Keratinocyte (primary cell): ENCODE results near the gene WBP1L. TPM values are rescaled to one million over a fixed set of nuclear protein-coding genes. Genes with fewer than 3 reads are reported as not detected.

Experiments used
- DNase-seq: peaks from one replicate; pipeline ENCODE4 v3.0.0-alpha.2; 2011; ENCODE audit warnings: low read depth, missing footprints, low spot score
- FAIRE-seq: peaks from 2 replicates; lab custom pipeline; 2011; peaks lifted over from hg19 to GRCh38; lab: Jason Lieb, UNC
- H2AFZ ChIP-seq: 2 replicates; pipeline ENCODE4 v1.6.0; 2012; ENCODE audit warnings: low read length, control low read depth, inconsistent platforms; ENCODE audit not compliant: control insufficient read depth
- H3K27ac ChIP-seq: 2 replicates; pipeline ENCODE4 v1.5.1; 2011; ENCODE audit warnings: low read length; ENCODE audit not compliant: control insufficient read depth, insufficient read depth
- H3K27me3 ChIP-seq: 3 replicates; pipeline ENCODE4 v1.6.0; 2011; ENCODE audit warnings: low read length; ENCODE audit not compliant: control insufficient read depth, insufficient read depth; ENCODE audit errors: extremely low read depth
- H3K36me3 ChIP-seq, 2 experiments: 2 replicates in 1 of 2; 3 replicates in 1 of 2; pipeline ENCODE4 v1.5.1; 2011; ENCODE audit warnings: low read length in 2 of 2, mild to moderate bottlenecking in 1 of 2; ENCODE audit not compliant: control insufficient read depth in 2 of 2, insufficient read depth in 2 of 2; ENCODE audit errors: extremely low read depth in 1 of 2
- H3K4me1 ChIP-seq: 3 replicates; pipeline ENCODE4 v1.5.1; 2011; ENCODE audit warnings: low read length; ENCODE audit not compliant: control insufficient read depth, insufficient read depth; ENCODE audit errors: extremely low read depth
- H3K4me2 ChIP-seq: 3 replicates; pipeline ENCODE4 v1.6.0; 2011; ENCODE audit warnings: low read depth, low read length; ENCODE audit not compliant: control insufficient read depth, insufficient read depth; ENCODE audit errors: extremely low read depth
- H3K4me3 ChIP-seq, 3 experiments: fragments of 200-600 bp in 1 of 3; sonication (generic) in 1 of 3; 2 replicates in 2 of 3; 3 replicates in 1 of 3; pipeline ENCODE4 v1.5.1; 2011 to 2016; ENCODE audit warnings: low read length in 3 of 3, mild to moderate bottlenecking in 3 of 3, control low read depth in 2 of 3, inconsistent platforms in 1 of 3, low read depth in 1 of 3, mixed read lengths in 1 of 3, mixed run types in 1 of 3, moderate library complexity in 1 of 3; ENCODE audit not compliant: control insufficient read depth in 2 of 3, insufficient read depth in 2 of 3; ENCODE audit errors: extremely low read depth in 1 of 3
- H3K79me2 ChIP-seq: 2 replicates; pipeline ENCODE4 v1.6.0; 2012; ENCODE audit warnings: low read length; ENCODE audit not compliant: control insufficient read depth, insufficient read depth
- H3K9ac ChIP-seq: 3 replicates; pipeline ENCODE4 v1.6.0; 2011; ENCODE audit warnings: low read length; ENCODE audit not compliant: control insufficient read depth, insufficient read depth; ENCODE audit errors: extremely low read depth
- H3K9me1 ChIP-seq: 3 replicates; pipeline ENCODE4 v1.6.0; 2011; ENCODE audit warnings: low read length; ENCODE audit not compliant: control insufficient read depth, insufficient read depth; ENCODE audit errors: extremely low read depth
- H3K9me3 ChIP-seq: 2 replicates; pipeline ENCODE4 v1.5.1; 2012; ENCODE audit warnings: low read depth, low read length; ENCODE audit not compliant: control insufficient read depth
- H4K20me1 ChIP-seq: 3 replicates; pipeline ENCODE4 v1.6.0; 2011; ENCODE audit warnings: low read length; ENCODE audit not compliant: control insufficient read depth, insufficient read depth; ENCODE audit errors: extremely low read depth
- EZH2 ChIP-seq: IDR thresholded peaks from one replicate; pipeline ENCODE4 v1.6.1; 2012; ENCODE audit warnings: inconsistent platforms, mild to moderate bottlenecking, low read length, moderate library complexity
- dilution Hi-C: fragments of 300-500 bp; cut with MboI; formaldehyde crosslinking; loops from one replicate; pipeline ENCODE4 v1.7.0; 2020; ENCODE audit warnings: low sequenced_read_pairs; ENCODE audit not compliant: extremely low pct_ligation_motif_present
- polyA plus RNA-seq, 5 experiments: library from polyadenylated mRNA; depleted of rRNA in 3 of 5; stranded (reverse) in 3 of 5; stranded (forward) in 1 of 5; unstranded in 1 of 5; fragments of >200 nt; gene quantifications; 1 replicate in 1 of 5; 2 replicates in 3 of 5; 3 replicates in 1 of 5; pipeline versions ENCODE4 v1.2.1 to v1.2.3, GENCODE V29; 2011 to 2012; ENCODE audit warnings: missing spikeins in 2 of 5, low read depth in 1 of 5, low replicate concordance in 1 of 5
- TF ChIP-seq, protein P1 (sequence below), 3 experiments: IDR thresholded peaks in 1 of 3; conservative IDR thresholded peaks in 1 of 3; optimal IDR thresholded peaks in 1 of 3; 2 replicates in 2 of 3; 3 replicates in 1 of 3; pipeline versions ENCODE3 to v1.5.1; 2011; ENCODE audit warnings: low read length in 3 of 3, mild to moderate bottlenecking in 3 of 3, moderate library complexity in 2 of 3, control low read depth in 1 of 3, inconsistent platforms in 1 of 3; ENCODE audit not compliant: insufficient read depth in 2 of 3; ENCODE audit errors: extremely low read depth in 1 of 3

WBP1L gene
- polyA plus RNA-seq, 1 donor (not counting 4 experiments of a cell fraction or from before 2014, with no cell fraction given): 24.3 TPM

DNA sequence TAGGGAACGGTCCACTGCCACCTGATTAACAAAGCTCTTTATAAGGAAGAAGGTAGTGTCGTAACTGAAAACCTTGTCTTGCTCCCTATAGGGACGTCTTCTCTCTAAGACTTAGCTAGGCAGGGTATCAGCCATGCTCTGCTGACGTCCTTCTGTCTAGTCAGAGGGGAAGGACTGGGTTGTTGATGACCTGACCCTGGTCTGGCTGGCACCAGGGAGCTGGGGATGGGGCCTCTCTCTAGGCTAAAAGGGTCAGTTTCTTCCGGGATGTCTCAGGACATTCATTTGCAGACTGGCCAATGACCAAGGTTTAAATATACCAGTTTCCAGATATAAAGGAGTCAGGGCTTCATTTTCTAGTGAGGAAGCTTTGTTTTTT is 83.8 kb downstream of the WBP1L start:
- no peak overlapping the region for H3K4me3 ChIP-seq
- H3K9ac ChIP-seq: no peak overlapping the region
- no peak for FAIRE-seq
- no peaks in the 10 kb centered on the region for H4K20me1 ChIP-seq
- no peaks in the 10 kb centered on the region for H3K9me3 ChIP-seq
- H2AFZ ChIP-seq: no peak overlapping the region
- TF ChIP-seq, protein P1, sequence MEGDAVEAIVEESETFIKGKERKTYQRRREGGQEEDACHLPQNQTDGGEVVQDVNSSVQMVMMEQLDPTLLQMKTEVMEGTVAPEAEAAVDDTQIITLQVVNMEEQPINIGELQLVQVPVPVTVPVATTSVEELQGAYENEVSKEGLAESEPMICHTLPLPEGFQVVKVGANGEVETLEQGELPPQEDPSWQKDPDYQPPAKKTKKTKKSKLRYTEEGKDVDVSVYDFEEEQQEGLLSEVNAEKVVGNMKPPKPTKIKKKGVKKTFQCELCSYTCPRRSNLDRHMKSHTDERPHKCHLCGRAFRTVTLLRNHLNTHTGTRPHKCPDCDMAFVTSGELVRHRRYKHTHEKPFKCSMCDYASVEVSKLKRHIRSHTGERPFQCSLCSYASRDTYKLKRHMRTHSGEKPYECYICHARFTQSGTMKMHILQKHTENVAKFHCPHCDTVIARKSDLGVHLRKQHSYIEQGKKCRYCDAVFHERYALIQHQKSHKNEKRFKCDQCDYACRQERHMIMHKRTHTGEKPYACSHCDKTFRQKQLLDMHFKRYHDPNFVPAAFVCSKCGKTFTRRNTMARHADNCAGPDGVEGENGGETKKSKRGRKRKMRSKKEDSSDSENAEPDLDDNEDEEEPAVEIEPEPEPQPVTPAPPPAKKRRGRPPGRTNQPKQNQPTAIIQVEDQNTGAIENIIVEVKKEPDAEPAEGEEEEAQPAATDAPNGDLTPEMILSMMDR (optimal IDR thresholded peaks at IDR 0.05 in 1 of 3, IDR thresholded peaks at IDR 0.05 in 1 of 3, conservative IDR thresholded peaks at IDR 0.05 in 1 of 3; ENCODE audit: extremely low read depth in 1 of 3, insufficient read depth in 2 of 3, low read length in 3 of 3): no peak
- TF ChIP-seq EZH2: no peak
- no peaks in the 10 kb centered on the region for H3K79me2 ChIP-seq
- no peaks in the 10 kb centered on the region for H3K9me1 ChIP-seq
- dilution Hi-C loops: loop anchor here (25.0 kb wide), 1 partner anchor 260 kb away; no protein-coding TSS in a partner anchor
- H3K4me1 ChIP-seq: no peaks in the 10 kb centered on the region
- DNase-seq: no peak
- H3K27me3 ChIP-seq: no peaks in the 10 kb centered on the region
- H3K27ac ChIP-seq: no peak overlapping the region
- no peaks in the 10 kb centered on the region for H3K36me3 ChIP-seq
- no peak overlapping the region for H3K4me2 ChIP-seq

- FAIRE-seq (no peak), DNase-seq (no peak)
- H4K20me1 ChIP-seq: no peaks in the 10 kb centered on the region
- dilution Hi-C loops: loop anchor here (25.0 kb wide), 1 partner anchor 256 kb away; no protein-coding TSS in a partner anchor
- no peak overlapping the region for H3K27ac ChIP-seq
- H3K4me1 ChIP-seq: peaks cover 2% of the 10 kb centered on the region
- no peaks in the 10 kb centered on the region for H3K9me3 ChIP-seq
- H3K79me2 ChIP-seq: no peaks in the 10 kb centered on the region
- no peaks in the 10 kb centered on the region for H3K36me3 ChIP-seq
- no peak overlapping the region for H3K9ac ChIP-seq
- no peak overlapping the region for H2AFZ ChIP-seq
- no peaks in the 10 kb centered on the region for H3K9me1 ChIP-seq
- TF ChIP-seq EZH2: no peak
- no peak overlapping the region for H3K4me3 ChIP-seq
- H3K27me3 ChIP-seq: no peaks in the 10 kb centered on the region
- no peak overlapping the region for H3K4me2 ChIP-seq
These were observed 87.7 kb downstream of the WBP1L start for GRCh38 chr10:102831322-102832071.
